Testis (tissue), 3 donors: ENCODE measurements around the gene CDK11A. TPM values are rescaled to one million over a fixed set of nuclear protein-coding genes. Genes with fewer than 3 reads are reported as not detected.
"Not testable (repeated sequence)": the region's sequence is repeated elsewhere in the genome, so short reads cannot be mapped to it uniquely, and the experiment has no call there.

ENCODE experiments used
- DNase-seq: peaks from one replicate; pipeline ENCODE4 v3.0.0-alpha.2; 2019
- H3K27ac ChIP-seq, 2 donors: fragments of 200-600 bp; sonication (generic); one replicate each; pipeline ENCODE4 v1.5.1; 2019
- H3K27me3 ChIP-seq: fragments of 200-600 bp; sonication (generic); one replicate; pipeline ENCODE4 v1.5.1; 2019
- H3K36me3 ChIP-seq: fragments of 200-600 bp; sonication (generic); one replicate; pipeline ENCODE4 v1.5.1; 2017; ENCODE audit warnings: low read depth; ENCODE audit errors: missing control alignments
- H3K4me1 ChIP-seq: fragments of 200-600 bp; sonication (generic); one replicate; pipeline ENCODE4 v1.5.1; 2019
- H3K4me3 ChIP-seq, 2 donors: fragments of 200-600 bp; sonication (generic); one replicate each; pipeline ENCODE4 v1.5.1; 2017 to 2019
- H3K9me3 ChIP-seq: fragments of 200-600 bp; sonication (generic); one replicate; pipeline ENCODE4 v1.5.1; 2017
- CTCF ChIP-seq, 3 experiments: fragments of 450-650 bp in 2 of 3; fragments of 200-600 bp in 1 of 3; sonication (generic) in 1 of 3; IDR thresholded peaks; one replicate each; pipeline ENCODE4 v1.5.1; 2016 to 2019; ENCODE audit warnings: antibody characterized with exemption in 3 of 3, mild to moderate bottlenecking in 2 of 3, moderate library complexity in 1 of 3
- WGBS, 2 donors: methylation state at CpG; one replicate each; pipeline ENCODE4 v1.1.5; 2018; 5-methylcytosine and 5-hydroxymethylcytosine counted together
- intact Hi-C: fragments of 100-400 bp; cut with DNase I; formaldehyde crosslinking; loops from one replicate; pipeline ENCODE4 v1.15.1; 2023; ENCODE audit warnings: low total_unique reads
- polyA plus RNA-seq: library from polyadenylated mRNA; stranded (reverse); fragments of 350-450 nt; fragmentation: Illumina TruSeq; extraction: RNeasy Lipid Tissue Mini Kit (QIAGEN cat#74804); gene quantifications from one replicate; pipeline ENCODE4 v1.2.3, GENCODE V29; 2014; ENCODE audit warnings: low read depth, low replicate concordance; ENCODE audit not compliant: insufficient read depth
- total RNA-seq, 2 donors: library from RNA; depleted of rRNA; stranded (reverse); fragments of >200 nt; gene quantifications; one replicate each; pipeline ENCODE4 v1.2.3, GENCODE V29; 2016

CDK11A gene
- total and polyA plus RNA-seq, 3 donors from 2014 or later = 44.8 to 153 (median 75.9) TPM

GRCh38 chr1:1699061-1699460, 25.1 kb downstream of the CDK11A start:
- intact Hi-C loops, H3K4me1 ChIP-seq, H3K27ac ChIP-seq, H3K4me3 ChIP-seq, H3K36me3 ChIP-seq, DNase-seq, H3K9me3 ChIP-seq, H3K27me3 ChIP-seq: not testable (repeated sequence)
- 94% methylated on average over 3 of the region's 19 CpGs; no CpG with 5 or more reads in 1 of the 2 donors for WGBS, 2 donors

GRCh38 chr1:1697358-1698183, 26.6 kb downstream of the CDK11A start:
- 77 to 78% methylated on average over 7 to 21 of the region's 26 CpGs for WGBS, 2 donors

DNA sequence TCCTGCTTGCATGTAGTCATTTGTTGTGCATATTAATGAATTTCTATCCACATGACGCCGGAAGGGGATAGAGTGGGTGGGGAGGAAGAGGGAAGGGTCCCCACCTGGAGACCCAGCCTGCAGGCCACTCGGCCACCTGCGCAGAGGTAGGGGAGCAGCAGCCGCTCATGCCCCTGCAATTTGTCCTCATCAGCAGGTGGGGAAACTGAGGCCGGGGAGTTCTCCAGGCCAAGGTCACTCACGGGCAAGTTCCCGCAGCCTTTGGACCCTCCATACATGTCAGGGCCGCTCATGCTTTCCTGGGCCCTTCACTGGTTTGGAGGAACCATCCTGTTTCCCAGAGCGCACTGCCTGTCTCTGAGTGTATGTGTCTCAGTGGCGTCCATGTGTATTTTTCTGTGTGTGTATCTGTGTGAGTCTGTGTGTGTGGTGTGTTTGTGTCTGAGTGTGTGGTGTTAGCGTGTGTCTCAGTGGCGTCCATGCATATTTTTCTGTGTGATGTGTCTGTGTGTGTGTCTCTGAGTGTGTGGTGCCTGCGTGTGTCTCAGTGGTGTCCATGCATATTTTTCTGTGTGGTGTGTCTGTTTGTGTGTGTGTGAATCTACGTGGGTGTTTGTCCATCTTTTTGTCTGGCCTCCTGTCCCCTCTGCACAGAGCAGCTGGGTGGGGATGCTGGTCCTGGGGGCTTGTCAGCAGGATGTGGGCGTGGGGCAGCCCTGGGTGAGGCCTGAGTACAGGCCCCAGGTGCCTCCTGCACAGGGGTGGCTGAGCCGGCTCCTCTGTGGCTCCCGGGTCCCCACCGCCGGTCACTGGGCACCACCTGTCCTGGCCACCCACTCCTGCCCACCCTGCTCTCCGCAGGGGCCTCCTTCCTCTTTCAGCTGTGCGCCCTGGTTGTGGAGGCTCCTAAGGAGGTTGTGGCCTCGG, 27.5 kb downstream of the CDK11A start:
- H3K4me1 ChIP-seq, H3K27ac ChIP-seq, H3K9me3 ChIP-seq, H3K4me3 ChIP-seq, H3K27me3 ChIP-seq, intact Hi-C loops, H3K36me3 ChIP-seq: not testable (repeated sequence)
- 94 to 95% methylated on average over 14 to 17 of the region's 23 CpGs for WGBS, 2 donors
- peak; percentile 7 for DNase-seq

More at GRCh38 chr1:1697358-1698183, 26.6 kb downstream of the CDK11A start:
- DNase-seq = peak; percentile 8
- intact Hi-C loops, H3K9me3 ChIP-seq, H3K27ac ChIP-seq, H3K36me3 ChIP-seq, H3K27me3 ChIP-seq, H3K4me3 ChIP-seq, H3K4me1 ChIP-seq: not testable (repeated sequence)

- Histone ChIP-seq H3K27ac (peak within 1 kb of the TSS; percentile 90 to 97), H3K4me3 (peak within 1 kb of the TSS; percentile 81 to 83)
- H3K4me1 ChIP-seq, H3K27me3 ChIP-seq, H3K36me3 ChIP-seq, H3K9me3 ChIP-seq, intact Hi-C loops: not testable (repeated sequence)
- 0 to 1% methylated on average over 17 to 23 of the region's 98 CpGs for WGBS, 2 donors
- peak; percentile 94 for DNase-seq
- peak in 1 of 3 experiments; percentile 46 for TF ChIP-seq CTCF (IDR thresholded peaks at IDR 0.05)
Measured at GRCh38 chr1:1692714-1693647, 31.2 kb downstream of the CDK11A start, which contains the start of gene SLC35E2B. Gene SLC35E2B (minus strand): TSS chr1:1692795. CDS start chr1:1676699, 16,096 bp downstream.

DNA sequence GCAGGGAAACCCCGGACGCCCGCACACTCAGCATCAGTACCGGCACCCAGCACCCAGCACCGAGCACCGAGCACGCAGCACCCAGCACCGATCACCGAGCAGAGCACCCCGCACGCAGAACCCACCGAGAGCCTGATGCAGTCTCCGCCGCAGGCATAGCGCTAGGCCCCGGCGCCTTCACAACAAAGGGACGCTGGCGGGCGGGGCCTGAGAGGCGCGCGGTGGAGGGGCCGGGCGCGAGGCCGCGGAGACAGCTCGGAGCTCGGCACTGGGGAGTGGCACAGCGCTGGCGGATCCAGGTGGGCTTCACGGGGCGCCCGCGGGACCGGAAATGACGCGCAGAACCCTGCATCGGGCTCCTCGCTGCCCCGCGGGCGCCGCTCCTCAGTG, 31.8 kb downstream of the CDK11A start:
- 0 to 3% methylated on average over 13 to 25 of the region's 45 CpGs for WGBS, 2 donors
- intact Hi-C loops, H3K9me3 ChIP-seq: not testable (repeated sequence)

DNA sequence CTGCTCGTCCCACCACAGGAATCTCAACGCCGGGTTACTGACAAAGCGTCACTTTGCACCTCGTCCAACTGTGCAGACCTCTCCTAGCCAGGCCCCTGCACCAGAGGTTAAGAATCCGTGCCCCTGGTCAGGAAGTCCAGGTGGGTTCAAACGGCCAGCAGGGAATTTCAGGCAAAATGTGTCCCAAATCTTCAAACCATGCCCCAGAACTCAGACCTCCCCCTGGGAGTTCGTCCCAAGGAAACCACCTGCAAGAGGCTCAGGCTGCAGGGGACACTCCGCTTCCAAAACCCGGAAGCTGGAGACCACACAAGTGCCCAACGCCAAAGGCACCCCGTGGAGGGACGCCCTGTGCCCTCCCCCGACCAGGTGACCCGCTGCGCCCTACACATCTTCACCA, 32.7 kb downstream of the CDK11A start:
- H3K36me3 ChIP-seq, H3K27me3 ChIP-seq, intact Hi-C loops, H3K4me3 ChIP-seq, H3K9me3 ChIP-seq, H3K4me1 ChIP-seq, H3K27ac ChIP-seq: not testable (repeated sequence)
- WGBS, 2 donors = 7% methylated on average over 2 of the region's 16 CpGs; no CpG with 5 or more reads in 1 of the 2 donors
- peak; percentile 7 for DNase-seq

More for the DNA sequence above, 31.8 kb downstream of the CDK11A start:
- DNase-seq = peak; percentile 75
- Histone ChIP-seq H3K4me3 (peak overlapping the region; percentile 81 to 83), H3K27ac (peak overlapping the region; percentile 90 to 97)
- H3K4me1 ChIP-seq, H3K27me3 ChIP-seq, H3K36me3 ChIP-seq: not testable (repeated sequence)

DNA sequence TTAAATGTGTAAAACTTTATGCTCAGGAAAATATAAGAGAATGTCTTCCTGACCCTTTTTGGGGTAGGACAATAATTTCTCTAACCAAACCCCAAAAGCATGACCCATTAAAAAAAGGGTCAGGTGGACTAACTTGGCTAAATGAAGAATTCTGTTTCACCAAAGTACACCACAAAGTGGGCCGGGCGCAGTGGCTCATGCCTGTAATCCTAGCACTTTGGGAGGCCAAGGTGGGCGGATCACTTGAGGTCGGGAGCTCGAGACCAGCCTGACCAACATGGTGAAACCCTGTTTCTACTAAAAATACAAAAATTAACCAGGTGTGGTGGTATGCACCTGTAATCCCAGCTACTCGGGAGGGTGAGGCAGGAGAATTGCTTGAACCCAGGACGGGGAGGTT, 34.6 kb downstream of the CDK11A start:
- H3K27me3 ChIP-seq, H3K4me3 ChIP-seq, H3K27ac ChIP-seq, H3K9me3 ChIP-seq, H3K36me3 ChIP-seq, DNase-seq, intact Hi-C loops, H3K4me1 ChIP-seq: not testable (repeated sequence)
- 86 to 95% methylated on average over 7 of the region's 7 CpGs for WGBS, 2 donors
